Upper lobe of right lung (tissue), 1 donor: Measurements from ENCODE around the gene DPH7. TPM values are rescaled to one million over a fixed set of nuclear protein-coding genes. Genes with fewer than 3 reads are reported as not detected.
"Not testable (repeated sequence)": the region's sequence is repeated elsewhere in the genome, so short reads cannot be mapped to it uniquely, and the experiment has no call there.

Source experiments
- ATAC-seq: fragments of 200-7000 bp; cut with Tn5 transposase; one replicate; pipeline ENCODE4 v1.9.1; 2020; ENCODE audit warnings: mild to moderate bottlenecking, moderate library complexity
- DNase-seq: peaks from one replicate; pipeline ENCODE4 v3.0.0-alpha.2; 2020
- H3K27ac ChIP-seq: fragments of 200-600 bp; one replicate; pipeline ENCODE4 v1.8.0; 2022
- H3K27me3 ChIP-seq: fragments of 200-600 bp; one replicate; pipeline ENCODE4 v1.8.0; 2022; ENCODE audit warnings: mild to moderate bottlenecking
- H3K36me3 ChIP-seq: fragments of 200-600 bp; one replicate; pipeline ENCODE4 v1.8.0; 2022
- H3K4me1 ChIP-seq: fragments of 200-600 bp; one replicate; pipeline ENCODE4 v1.8.0; 2022
- H3K4me3 ChIP-seq: fragments of 200-600 bp; one replicate; pipeline ENCODE4 v1.8.0; 2022; ENCODE audit warnings: mild to moderate bottlenecking
- H3K9me3 ChIP-seq: fragments of 200-600 bp; one replicate; pipeline ENCODE4 v1.8.0; 2022
- CTCF ChIP-seq: fragments of 200-600 bp; IDR thresholded peaks from one replicate; pipeline ENCODE4 v1.8.0; 2022; ENCODE audit warnings: antibody characterized with exemption
- intact Hi-C: fragments of 100-400 bp; cut with DNase I; formaldehyde crosslinking; loops from one replicate; pipeline ENCODE4 v1.11.0; 2022
- total RNA-seq: library from RNA; stranded (reverse); fragmentation: NEBNext Ultra II Directional; extraction: Animal tissue kit (Norgen Biotek cat#: 25700); gene quantifications from one replicate; pipeline ENCODE4 v1.2.1, GENCODE V29; 2021
- donor health status: DM: no; HTN: yes; CAD: no; lungs with severe emphysema.

Gene DPH7
- total RNA-seq, 1 donor from 2014 or later: 30.2 TPM

- Histone ChIP-seq H3K4me3 (no peak overlapping the region), H3K4me1 (no peaks in the 10 kb centered on the region), H3K36me3 (peaks cover 4% of the 10 kb centered on the region), H3K27ac (no peak overlapping the region), H3K27me3 (no peaks in the 10 kb centered on the region), H3K9me3 (no peaks in the 10 kb centered on the region)
- ATAC-seq (no peak), DNase-seq (no peak)
- intact Hi-C loops: no loop called here
- TF ChIP-seq CTCF: no peak
Measured at GRCh38 chr9:137544176-137544760, 34.5 kb downstream of the DPH7 start.

- intact Hi-C loops: no loop called here
- no peaks in the 10 kb centered on the region for H3K4me1 ChIP-seq
- H3K36me3 ChIP-seq: peaks cover 4% of the 10 kb centered on the region
- ATAC-seq (no peak), DNase-seq (no peak)
- no peak overlapping the region for H3K4me3 ChIP-seq
- no peak overlapping the region for H3K27ac ChIP-seq
- TF ChIP-seq CTCF: no peak
- H3K27me3 ChIP-seq: no peaks in the 10 kb centered on the region
- no peaks in the 10 kb centered on the region for H3K9me3 ChIP-seq
Measured at GRCh38 chr9:137543237-137543963, 35.3 kb downstream of the DPH7 start.

- Histone ChIP-seq H3K36me3 (peaks cover 4% of the 10 kb centered on the region), H3K4me1 (no peaks in the 10 kb centered on the region), H3K27ac (no peak overlapping the region), H3K9me3 (no peaks in the 10 kb centered on the region), H3K4me3 (no peak overlapping the region), H3K27me3 (no peaks in the 10 kb centered on the region)
- intact Hi-C loops: no loop called here
- DNase-seq: no peak
- no peak for ATAC-seq
- TF ChIP-seq CTCF: no peak
Measured at GRCh38 chr9:137542486-137542885, 36.2 kb downstream of the DPH7 start.

- no peak for DNase-seq
Measured at GRCh38 chr9:137540536-137540935, 38.2 kb downstream of the DPH7 start.

GRCh38 chr9:137538058-137538457, 40.7 kb downstream of the DPH7 start:
- Histone ChIP-seq H3K9me3 (no peaks in the 10 kb centered on the region), H3K27ac (no peak overlapping the region), H3K4me1 (peaks cover 10% of the 10 kb centered on the region), H3K36me3 (peaks cover 4% of the 10 kb centered on the region), H3K27me3 (no peaks in the 10 kb centered on the region), H3K4me3 (no peak overlapping the region)
- ATAC-seq (no peak), DNase-seq (no peak)
- TF ChIP-seq CTCF: no peak
- intact Hi-C loops: no loop called here

More at GRCh38 chr9:137540536-137540935, 38.2 kb downstream of the DPH7 start:
- Histone ChIP-seq H3K36me3 (peaks cover 4% of the 10 kb centered on the region), H3K27me3 (no peaks in the 10 kb centered on the region), H3K27ac (no peak overlapping the region), H3K4me3 (no peak overlapping the region), H3K9me3 (no peaks in the 10 kb centered on the region), H3K4me1 (no peaks in the 10 kb centered on the region)
- no peak for ATAC-seq
- no peak for TF ChIP-seq CTCF
- intact Hi-C loops: no loop called here

- H3K4me3 ChIP-seq, H3K4me1 ChIP-seq, ATAC-seq, intact Hi-C loops, H3K27me3 ChIP-seq, H3K36me3 ChIP-seq, DNase-seq, H3K9me3 ChIP-seq, H3K27ac ChIP-seq: not testable (repeated sequence)
Measured at GRCh38 chr9:137536594-137537131, 42.1 kb downstream of the DPH7 start.
